HepG2 (cell line): Measurements from ENCODE around the gene SLC29A1. TPM values are rescaled to one million over a fixed set of nuclear protein-coding genes. Genes with fewer than 3 reads are reported as not detected.

Source experiments
- AHR ChIP-seq: IDR thresholded peaks from 2 replicates; pipeline ENCODE4 v1.6.1; 2018; ENCODE audit warnings: missing genetic modification reagents, missing compliant biosample characterization
- CREB3 ChIP-seq: sonication (generic); formaldehyde crosslinking; IDR thresholded peaks from 2 replicates; pipeline ENCODE4 v1.5.0; 2020; ENCODE audit warnings: missing genetic modification reagents
- ELF3 ChIP-seq: IDR thresholded peaks from 2 replicates; pipeline ENCODE4 v1.6.1; 2016; ENCODE audit warnings: missing genetic modification reagents, missing compliant biosample characterization
- FOXO1 ChIP-seq: sonication (generic); formaldehyde crosslinking; IDR thresholded peaks from 2 replicates; pipeline ENCODE4 v1.4.0; 2020; ENCODE audit warnings: missing genetic modification reagents
- GATAD2A ChIP-seq: IDR thresholded peaks from 2 replicates; pipeline ENCODE4 v1.6.1; 2016
- GZF1 ChIP-seq: sonication (generic); formaldehyde crosslinking; IDR thresholded peaks from 2 replicates; pipeline ENCODE4 v1.5.1; 2020; ENCODE audit warnings: mild to moderate bottlenecking, missing genetic modification reagents
- HNF4G ChIP-seq, 2 experiments: sonication (generic) in 1 of 2; formaldehyde crosslinking in 1 of 2; IDR thresholded peaks; 2 replicates each; pipeline versions ENCODE4 v1.4.0 to v1.6.1; 2011 to 2020; ENCODE audit warnings: borderline replicate concordance in 2 of 2, low read depth in 2 of 2, mild to moderate bottlenecking in 2 of 2, low read length in 1 of 2, missing genetic modification reagents in 1 of 2, moderate library complexity in 1 of 2
- HOXA3 ChIP-seq: sonication (generic); formaldehyde crosslinking; IDR thresholded peaks from 2 replicates; pipeline ENCODE4 v1.5.0; 2020; ENCODE audit warnings: missing genetic modification reagents
- HOXA9 ChIP-seq: sonication (generic); formaldehyde crosslinking; IDR thresholded peaks from 2 replicates; pipeline ENCODE4 v1.8.1; 2022; ENCODE audit warnings: missing genetic modification reagents, mild to moderate bottlenecking, moderate library complexity, borderline replicate concordance
- IRF9 ChIP-seq: sonication (generic); formaldehyde crosslinking; IDR thresholded peaks from 2 replicates; pipeline ENCODE4 v1.8.0; 2022; ENCODE audit warnings: missing genetic modification reagents, mild to moderate bottlenecking, borderline replicate concordance
- KDM6A ChIP-seq: IDR thresholded peaks from 2 replicates; pipeline ENCODE4 v1.6.1; 2016; ENCODE audit warnings: low read depth
- KLF15 ChIP-seq: sonication (generic); formaldehyde crosslinking; IDR thresholded peaks from 2 replicates; pipeline ENCODE4 v1.8.1; 2023; ENCODE audit warnings: borderline replicate concordance, mild to moderate bottlenecking, inconsistent platforms, missing genetic modification reagents, mixed read lengths
- MLLT10 ChIP-seq: sonication (generic); formaldehyde crosslinking; IDR thresholded peaks from 2 replicates; pipeline ENCODE4 v1.4.0; 2020; ENCODE audit warnings: missing genetic modification reagents
- MXI1 ChIP-seq: IDR thresholded peaks from 3 replicates; pipeline ENCODE4 v1.6.1; 2012; ENCODE audit warnings: low read depth, low read length, inconsistent platforms, borderline replicate concordance
- MZF1 ChIP-seq: sonication (generic); formaldehyde crosslinking; IDR thresholded peaks from 2 replicates; pipeline ENCODE4 v1.8.1; 2023; ENCODE audit warnings: mild to moderate bottlenecking, missing genetic modification reagents, borderline replicate concordance
- NFIC ChIP-seq: IDR thresholded peaks from 2 replicates; pipeline ENCODE4 v1.6.1; 2012; ENCODE audit warnings: mild to moderate bottlenecking, low read length, inconsistent platforms
- PHF21A ChIP-seq: sonication (generic); formaldehyde crosslinking; IDR thresholded peaks from 2 replicates; pipeline ENCODE4 v1.5.0; 2020; ENCODE audit warnings: mild to moderate bottlenecking, missing genetic modification reagents
- PITX1 ChIP-seq: sonication (generic); formaldehyde crosslinking; IDR thresholded peaks from 2 replicates; pipeline ENCODE4 v1.5.1; 2020; ENCODE audit warnings: mild to moderate bottlenecking, missing genetic modification reagents
- POGZ ChIP-seq: sonication (generic); formaldehyde crosslinking; IDR thresholded peaks from 2 replicates; pipeline ENCODE4 v1.4.0; 2020; ENCODE audit warnings: mild to moderate bottlenecking, missing genetic modification reagents
- POLR2AphosphoS5 ChIP-seq: IDR thresholded peaks from 2 replicates; pipeline ENCODE4 v1.6.1; 2012; ENCODE audit warnings: low read depth, low read length
- RCOR2 ChIP-seq: IDR thresholded peaks from 2 replicates; pipeline ENCODE4 v1.6.1; 2016; ENCODE audit warnings: missing biosample characterization, missing genetic modification reagents
- SMAD3 ChIP-seq: sonication (generic); formaldehyde crosslinking; IDR thresholded peaks from 2 replicates; pipeline ENCODE4 v1.4.0; 2020; ENCODE audit warnings: missing genetic modification reagents
- TP53 ChIP-seq: sonication (generic); formaldehyde crosslinking; conservative IDR thresholded peaks from 2 replicates; pipeline ENCODE4 v1.4.0; 2020; ENCODE audit warnings: missing genetic modification reagents
- YEATS2 ChIP-seq: sonication (generic); formaldehyde crosslinking; IDR thresholded peaks from 2 replicates; pipeline ENCODE4 v1.4.0; 2020; ENCODE audit warnings: missing genetic modification reagents, borderline replicate concordance
- ZFY ChIP-seq: sonication (generic); formaldehyde crosslinking; IDR thresholded peaks from 2 replicates; pipeline ENCODE4 v1.4.0; 2020; ENCODE audit warnings: missing genetic modification reagents
- ZNF30 ChIP-seq: sonication (generic); formaldehyde crosslinking; IDR thresholded peaks from 2 replicates; pipeline ENCODE4 v1.5.0; 2020; ENCODE audit warnings: mild to moderate bottlenecking, missing genetic modification reagents
- ZNF350 ChIP-seq: sonication (generic); formaldehyde crosslinking; IDR thresholded peaks from 2 replicates; pipeline ENCODE4 v1.4.0; 2020; ENCODE audit warnings: mild to moderate bottlenecking, low read depth, missing genetic modification reagents, borderline replicate concordance
- ZNF605 ChIP-seq: sonication (generic); formaldehyde crosslinking; IDR thresholded peaks from 2 replicates; pipeline ENCODE4 v1.8.0; 2022; ENCODE audit warnings: mild to moderate bottlenecking, missing genetic modification reagents
- ZNF616 ChIP-seq: sonication (generic); formaldehyde crosslinking; IDR thresholded peaks from 2 replicates; pipeline ENCODE4 v1.5.0; 2020; ENCODE audit warnings: low read depth, mild to moderate bottlenecking, missing genetic modification reagents
- polyA plus RNA-seq, 8 experiments: library from polyadenylated mRNA; depleted of rRNA in 3 of 8; stranded (reverse) in 7 of 8; unstranded in 1 of 8; fragments of >200 nt; fragmentation: Illumina TruSeq in 4 of 8; extraction: Trizol in 4 of 8; gene quantifications; 2 replicates each; pipeline versions ENCODE4 v1.2.1 to v1.2.3, GENCODE V29; 2011 to 2016; ENCODE audit warnings: low read depth in 4 of 8, missing spikeins in 1 of 8, mixed read lengths in 1 of 8; ENCODE audit not compliant: insufficient read depth in 1 of 8
- total RNA-seq, 5 experiments: library from RNA; depleted of rRNA; stranded (reverse); fragments of >200 nt; fragmentation: Illumina TruSeq; extraction: Trizol; gene quantifications; 2 replicates each; pipeline ENCODE4 v1.2.3, GENCODE V29; 2016; ENCODE audit warnings: low read depth in 1 of 5
- TF ChIP-seq, protein P1 (sequence below): sonication (generic); formaldehyde crosslinking; IDR thresholded peaks from 2 replicates; pipeline ENCODE4 v1.8.1; 2023; ENCODE audit warnings: mild to moderate bottlenecking, inconsistent platforms, moderate library complexity, missing genetic modification reagents, borderline replicate concordance

The SLC29A1 gene
- total and polyA plus RNA-seq, 2 of the 13 experiments (the other 11 are each of a cell fraction or from before 2014, with no cell fraction given), result 43.2 to 106 TPM

DNA sequence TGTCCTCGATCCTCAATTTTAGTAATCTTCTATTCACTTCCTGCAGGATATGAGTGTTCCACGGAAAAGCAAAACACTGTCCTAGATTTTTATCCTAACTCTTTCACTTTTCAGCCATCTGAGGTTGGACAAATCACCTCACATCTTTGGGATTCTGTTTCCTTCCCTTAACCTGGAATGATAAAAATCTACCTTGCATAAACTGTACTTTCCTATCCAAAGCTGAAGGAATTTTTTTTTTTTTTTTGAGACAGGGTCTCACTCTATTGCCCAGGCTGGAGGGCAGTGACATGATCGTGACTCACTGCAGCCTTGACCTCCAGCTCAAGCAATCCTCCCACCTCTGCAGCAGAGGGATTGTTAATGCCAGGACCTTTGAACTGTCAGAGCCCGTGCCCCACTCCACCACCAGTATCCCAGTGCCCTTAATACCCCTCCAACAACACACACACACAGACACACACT, 44.3 kb upstream of the SLC29A1 start (continued):
- TF ChIP-seq PITX1 (CRISPR knock-in tag), result peak; percentile 23; the same call in 1 of the 2 replicates
- no peak for TF ChIP-seq TP53 (CRISPR knock-in tag)
- TF ChIP-seq CREB3 (CRISPR knock-in tag), result no peak
- TF ChIP-seq KDM6A (CRISPR knock-in tag), result no peak
- no peak for TF ChIP-seq ZNF605 (CRISPR knock-in tag)
- TF ChIP-seq MXI1, result no peak
- TF ChIP-seq, protein P1, sequence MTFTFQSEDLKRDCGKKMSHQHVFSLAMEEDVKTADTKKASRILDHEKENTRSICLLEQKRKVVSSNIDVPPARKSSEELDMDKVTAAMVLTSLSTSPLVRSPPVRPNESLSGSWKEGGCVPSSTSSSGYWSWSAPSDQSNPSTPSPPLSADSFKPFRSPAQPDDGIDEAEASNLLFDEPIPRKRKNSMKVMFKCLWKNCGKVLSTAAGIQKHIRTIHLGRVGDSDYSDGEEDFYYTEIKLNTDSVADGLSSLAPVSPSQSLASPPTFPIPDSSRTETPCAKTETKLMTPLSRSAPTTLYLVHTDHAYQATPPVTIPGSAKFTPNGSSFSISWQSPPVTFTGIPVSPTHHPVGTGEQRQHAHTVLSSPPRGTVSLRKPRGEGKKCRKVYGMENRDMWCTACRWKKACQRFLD (CRISPR knock-in tag), result no peak
- no peak for TF ChIP-seq MLLT10 (CRISPR knock-in tag)
- no peak for TF ChIP-seq ZFY (CRISPR knock-in tag)
- TF ChIP-seq SMAD3 (CRISPR knock-in tag), result no peak
- TF ChIP-seq YEATS2, result no peak
- peak; percentile 86 for TF ChIP-seq HNF4G (IDR thresholded peaks at IDR 0.05; ENCODE audit: borderline replicate concordance, low read depth, low read length)
- peak; percentile 48; the same call in 1 of the 2 replicates for TF ChIP-seq HNF4G (CRISPR knock-in tag; IDR thresholded peaks at IDR 0.05; ENCODE audit: borderline replicate concordance, low read depth)
- no peak for TF ChIP-seq HOXA9 (CRISPR knock-in tag)
- peak; percentile 46; the same call in 1 of the 2 replicates for TF ChIP-seq POGZ (CRISPR knock-in tag)
- no peak for TF ChIP-seq POLR2AphosphoS5
- TF ChIP-seq AHR (CRISPR knock-in tag), result no peak
- TF ChIP-seq ZNF350, result no peak
- TF ChIP-seq FOXO1, result no peak
- TF ChIP-seq ELF3 (CRISPR knock-in tag), result 0 out of 2 replicates have a peak, but pooled peaks have one; percentile 16
- TF ChIP-seq GZF1 (CRISPR knock-in tag), result no peak
- no peak for TF ChIP-seq KLF15 (CRISPR knock-in tag)
- no peak for TF ChIP-seq ZNF616 (CRISPR knock-in tag)
- TF ChIP-seq PHF21A (CRISPR knock-in tag), result no peak
- peak; percentile 66 for TF ChIP-seq GATAD2A (CRISPR knock-in tag)
- peak; percentile 73; the same call in 1 of the 2 replicates for TF ChIP-seq RCOR2 (CRISPR knock-in tag)
- TF ChIP-seq MZF1, result no peak
- peak; percentile 22; the same call in 1 of the 2 replicates for TF ChIP-seq HOXA3 (CRISPR knock-in tag)
- TF ChIP-seq IRF9 (CRISPR knock-in tag), result no peak
- no peak for TF ChIP-seq NFIC
- TF ChIP-seq ZNF30, result no peak
